Measurements from ENCODE around the gene UFL1.
A peak's percentile ranks its signal among the peaks of the same experiment; 100 is the strongest.
"Not testable (repeated sequence)": the region's sequence is repeated elsewhere in the genome, so short reads cannot be mapped to it uniquely, and the experiment has no call there.

The UFL1 gene

DNA sequence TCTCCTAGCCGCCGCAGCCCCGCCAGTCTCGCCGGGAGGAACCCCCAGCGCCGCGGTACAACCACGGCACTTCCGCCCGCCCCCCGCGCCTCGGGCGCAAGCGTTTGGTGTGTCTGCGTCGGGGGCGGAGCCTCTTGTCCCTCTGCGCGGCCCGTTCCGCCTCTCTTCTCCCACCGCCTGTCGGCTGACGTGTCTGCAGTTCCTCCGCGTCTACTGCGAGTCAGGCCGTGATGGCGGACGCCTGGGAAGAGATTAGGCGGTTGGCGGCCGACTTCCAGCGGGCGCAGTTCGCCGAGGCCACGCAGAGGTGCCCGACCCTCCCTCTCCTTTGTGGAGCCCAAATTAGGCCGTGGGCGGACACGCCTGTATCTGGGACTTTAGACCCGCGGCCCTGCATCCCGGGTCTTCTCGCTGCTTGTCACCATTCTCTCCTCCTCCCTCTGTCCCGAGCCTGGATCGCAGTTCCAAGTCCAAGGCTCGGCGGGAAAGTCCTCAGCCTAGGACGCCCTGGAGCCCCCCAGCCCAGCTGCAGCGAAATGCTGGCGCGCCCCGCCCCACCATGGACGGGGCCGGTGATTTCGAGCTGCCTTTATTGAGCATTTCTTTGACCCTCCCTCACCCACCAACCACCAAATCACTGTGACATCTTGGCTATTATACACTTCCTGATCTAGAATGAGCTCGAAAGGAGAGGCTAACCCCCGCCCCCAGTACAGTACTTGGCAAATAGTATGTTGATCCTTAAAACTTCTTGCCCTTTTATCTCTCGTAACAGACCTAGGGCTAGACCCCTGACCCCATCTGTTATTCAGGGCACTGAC, at the start of gene UFL1:
Gene UFL1, plus strand, starts transcription at position 163 of the 821 bp plus-strand sequence. Its CDS starts 68 bp downstream, at position 231.
- DNase-seq: peak; percentile 88 to 93

DNA sequence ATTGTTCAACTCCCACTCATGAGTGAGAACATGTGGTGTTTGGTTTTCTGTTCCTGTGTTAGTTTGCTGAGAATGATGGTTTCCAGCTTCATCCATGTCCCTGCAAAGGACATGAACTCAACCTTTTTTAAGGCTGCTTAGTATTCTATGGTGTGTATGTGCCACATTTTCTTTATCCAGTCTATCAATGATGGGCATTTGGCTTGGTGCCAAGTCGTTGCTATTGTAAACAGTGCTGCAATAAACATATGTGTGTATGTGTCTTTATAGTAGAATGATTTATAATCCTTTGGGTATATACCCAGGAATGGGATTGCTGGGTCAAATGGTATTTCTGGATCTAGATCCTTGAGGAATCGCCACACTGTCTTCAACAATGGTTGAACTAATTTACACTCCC, 49.3 kb upstream of the UFL1 start:
- not testable (repeated sequence) for DNase-seq

DNA sequence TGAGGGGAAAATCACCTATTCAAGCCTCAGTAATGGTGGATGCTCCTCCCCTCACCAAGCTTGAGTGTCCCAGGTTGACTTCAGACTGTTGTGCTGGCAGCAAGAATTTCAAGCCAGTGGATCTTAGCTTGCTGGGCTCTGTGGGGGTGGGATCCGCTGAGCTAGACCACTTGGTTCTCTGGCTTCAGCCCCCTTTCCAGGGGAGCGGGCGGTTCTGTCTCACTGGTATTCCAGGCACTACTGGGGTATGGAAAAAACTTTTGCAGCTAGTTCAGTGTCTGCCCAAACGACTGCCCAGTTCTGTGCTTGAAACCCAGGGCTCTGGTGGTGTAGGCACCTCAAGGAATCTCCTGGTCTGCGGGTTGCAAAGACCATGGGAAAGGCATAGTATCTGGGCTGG, 42.9 kb upstream of the UFL1 start:
- DNase-seq: no peak

DNA sequence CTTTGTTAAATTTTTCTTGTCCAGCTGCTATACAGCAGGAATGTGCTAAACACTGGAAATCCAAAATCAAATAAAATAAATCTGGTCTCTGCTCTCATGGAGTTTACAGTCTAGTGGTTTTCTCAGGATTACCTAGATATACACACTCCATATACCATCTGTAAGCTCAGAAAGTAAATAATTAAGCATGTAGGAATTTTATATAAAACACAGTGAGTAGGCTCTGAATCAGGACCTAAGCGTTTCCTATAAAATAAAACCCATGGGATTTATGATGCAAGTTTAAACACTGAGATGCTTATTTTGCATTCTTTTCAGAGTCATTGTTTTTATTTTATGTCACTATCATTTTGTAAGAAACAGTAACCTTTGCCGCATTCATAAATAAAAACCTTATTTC, 29.7 kb upstream of the UFL1 start:
- no peak for DNase-seq

DNA sequence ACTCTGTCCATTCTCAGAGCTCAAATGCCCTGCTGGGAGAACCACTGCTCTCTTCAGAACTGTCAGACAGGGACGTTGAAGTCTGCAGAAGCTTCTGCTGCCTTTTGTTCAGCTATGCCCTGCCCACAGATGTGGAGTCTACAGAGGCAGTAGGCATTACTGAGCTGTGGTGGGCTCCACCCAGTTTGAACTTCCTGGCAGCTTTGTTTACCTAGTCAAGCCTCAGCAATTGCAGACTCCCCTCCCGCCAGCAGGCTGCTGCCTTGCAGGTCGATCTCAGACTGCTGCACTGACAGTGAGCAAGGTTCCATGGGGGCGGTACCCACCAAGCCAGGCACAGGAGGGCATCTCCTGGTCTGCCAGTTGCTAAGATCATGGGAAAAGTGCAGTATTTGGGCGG, 21.8 kb upstream of the UFL1 start:
- no peak for DNase-seq

DNA sequence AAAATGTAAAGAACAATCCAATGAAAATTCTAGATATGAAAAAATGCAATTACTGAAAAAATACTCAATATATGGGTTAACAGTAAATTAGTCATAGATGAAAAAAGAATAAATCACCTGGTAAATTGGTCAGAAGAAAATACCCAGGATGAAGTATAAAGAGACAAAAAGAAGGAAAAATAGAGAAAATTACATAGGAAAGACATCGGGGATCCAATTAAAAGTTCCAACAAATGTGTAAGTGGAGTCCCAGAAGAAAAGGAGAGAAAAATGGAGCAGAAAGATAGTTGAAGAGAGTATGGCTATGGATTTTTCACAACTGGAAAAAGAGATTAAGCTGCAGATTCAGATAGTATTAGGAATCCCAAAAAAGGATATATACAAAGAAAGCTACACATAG, 18.7 kb upstream of the UFL1 start:
- no peak for DNase-seq

DNA sequence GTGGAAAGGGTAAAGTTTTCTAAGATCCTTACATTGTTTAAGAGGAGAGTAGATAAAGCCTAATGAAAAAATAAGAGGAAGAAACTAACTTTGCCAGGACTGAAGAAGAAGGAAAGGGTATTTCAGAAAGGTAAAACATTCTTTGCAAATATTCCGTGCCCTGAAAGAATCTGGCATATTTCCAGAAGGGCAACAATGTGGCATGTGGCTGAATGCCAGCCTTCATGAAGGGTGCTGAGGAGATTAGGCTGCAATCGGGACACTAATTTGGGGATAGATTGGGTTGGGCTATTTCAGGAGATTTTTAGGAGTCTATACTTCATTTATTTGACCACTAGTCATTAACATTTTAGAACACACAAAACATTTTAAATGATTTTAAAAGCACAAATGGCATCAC, 16.2 kb upstream of the UFL1 start:
- DNase-seq: no peak

DNA sequence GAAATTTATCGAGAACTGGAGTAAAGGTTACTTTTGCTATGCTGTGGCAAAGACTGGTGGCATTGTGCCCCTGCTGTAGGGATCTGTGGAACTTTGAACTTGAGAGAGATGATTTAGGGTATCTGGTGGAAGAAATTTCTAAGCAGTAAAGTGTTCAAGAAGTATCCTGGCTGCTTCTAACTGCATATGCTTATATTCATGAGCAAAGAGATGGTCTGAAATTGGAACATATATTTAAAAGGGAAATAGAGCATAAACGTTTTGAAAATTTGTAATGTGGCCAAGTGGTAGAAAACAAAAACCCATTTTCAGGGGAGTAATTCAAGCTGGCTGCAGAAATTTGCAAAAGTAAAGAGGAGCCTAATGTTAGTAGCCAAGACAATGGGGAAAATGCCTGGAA, 12.3 kb upstream of the UFL1 start:
- no peak for DNase-seq

DNA sequence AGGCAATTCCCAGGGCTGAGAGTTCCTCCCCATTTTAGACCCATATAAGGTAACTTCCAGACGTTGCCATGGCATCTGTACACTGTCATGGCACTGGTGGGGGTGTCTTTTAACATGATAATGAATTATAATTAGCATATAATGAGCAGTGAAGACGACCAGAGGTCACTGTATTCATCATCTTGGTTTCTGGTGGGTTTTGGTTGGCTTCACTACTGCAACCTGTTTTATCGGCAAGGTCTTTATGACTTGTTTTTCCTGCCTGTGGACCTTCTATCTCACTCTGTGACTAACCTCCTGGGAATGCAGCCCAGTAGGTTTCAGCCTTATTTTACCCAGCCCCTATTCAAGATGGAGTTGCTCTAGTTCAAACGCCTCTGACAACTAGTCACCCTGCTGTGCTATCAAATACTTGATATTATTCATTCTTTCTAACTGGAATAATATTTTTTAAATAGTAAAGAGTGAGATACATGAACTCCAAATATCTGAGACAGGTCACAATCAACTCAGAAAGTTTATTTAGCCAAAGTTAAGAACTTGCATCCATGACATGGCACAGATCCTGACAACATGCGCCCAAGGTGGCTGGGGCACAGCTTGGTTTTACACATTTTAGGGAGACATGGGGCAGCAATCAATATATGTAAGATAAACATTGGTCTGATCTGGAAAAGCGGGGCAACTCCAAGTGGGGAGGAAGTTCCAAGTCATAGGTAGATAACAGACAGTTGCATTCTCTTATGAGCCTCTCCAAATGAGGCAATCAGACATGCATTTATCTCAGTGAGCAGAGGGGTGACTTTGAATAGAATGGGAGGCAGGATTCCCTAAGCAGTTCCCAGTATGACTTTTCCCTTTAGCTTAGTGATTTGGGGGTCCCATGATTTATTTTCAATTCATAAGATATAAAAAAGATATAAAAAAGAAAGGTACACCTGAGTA, 1.2 kb upstream of the UFL1 start:
- no peak for DNase-seq

DNA sequence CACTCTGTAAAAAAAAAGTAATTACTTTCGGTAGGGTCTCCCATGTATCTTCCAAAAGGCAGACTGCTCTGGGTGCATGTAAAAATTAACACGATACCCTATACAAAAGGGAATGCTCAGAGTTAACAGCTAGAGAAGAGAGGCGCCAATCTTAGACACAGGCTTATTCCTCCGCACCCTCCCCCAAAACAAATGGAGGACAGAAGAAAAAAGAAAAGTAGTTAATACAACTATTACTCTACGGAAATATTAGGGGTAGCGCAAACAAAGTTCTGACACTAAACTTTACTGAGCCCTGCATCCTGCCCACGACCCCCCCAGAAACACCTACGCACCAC, 331 bp upstream of the UFL1 start:
- DNase-seq: no peak

DNA sequence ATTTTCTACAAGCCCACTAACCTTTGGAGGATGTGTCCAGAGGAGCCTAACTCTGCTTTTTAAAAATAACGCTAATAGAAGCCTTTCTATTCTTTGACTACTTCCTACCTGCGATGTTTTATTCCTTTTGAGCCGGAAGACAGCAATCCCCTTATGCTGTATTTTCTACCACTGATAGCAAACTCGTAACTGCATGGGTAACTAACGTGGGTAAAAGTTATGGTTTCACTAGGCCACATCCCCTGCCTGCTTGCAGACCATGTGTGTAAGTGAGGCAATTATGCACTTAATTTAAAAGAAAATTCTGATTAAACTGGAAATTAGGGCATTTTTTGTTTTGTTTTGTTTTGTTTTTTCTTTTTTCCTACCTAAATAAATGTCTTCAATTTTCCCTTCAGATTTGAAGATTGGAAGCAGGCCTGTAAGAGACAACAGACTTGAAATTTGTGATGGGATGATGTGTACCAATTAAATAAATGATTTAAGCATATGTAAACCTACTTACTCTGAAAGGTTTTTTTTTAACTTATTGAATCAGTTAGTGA, 931 bp downstream of the UFL1 start:
- peak in 1 of 2 experiments; percentile 10 for DNase-seq

DNA sequence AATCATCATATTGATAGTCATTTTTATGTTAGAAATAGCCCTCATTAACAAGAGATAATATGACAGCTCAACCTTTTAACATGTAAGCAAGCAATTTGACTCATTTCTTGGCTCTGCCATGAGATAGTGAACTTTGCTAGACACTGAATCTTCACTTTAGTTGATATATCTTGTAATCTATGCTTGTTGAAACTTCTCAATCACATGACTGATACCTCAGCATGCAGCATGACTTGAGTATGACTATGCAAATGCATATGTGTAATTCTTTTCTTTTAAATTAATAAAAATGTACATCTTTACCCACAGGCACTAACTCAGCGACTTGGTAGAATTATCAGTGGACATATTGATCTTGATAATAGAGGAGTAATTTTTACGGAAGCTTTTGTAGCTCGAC, 6.6 kb downstream of the UFL1 start:
- no peak for DNase-seq

DNA sequence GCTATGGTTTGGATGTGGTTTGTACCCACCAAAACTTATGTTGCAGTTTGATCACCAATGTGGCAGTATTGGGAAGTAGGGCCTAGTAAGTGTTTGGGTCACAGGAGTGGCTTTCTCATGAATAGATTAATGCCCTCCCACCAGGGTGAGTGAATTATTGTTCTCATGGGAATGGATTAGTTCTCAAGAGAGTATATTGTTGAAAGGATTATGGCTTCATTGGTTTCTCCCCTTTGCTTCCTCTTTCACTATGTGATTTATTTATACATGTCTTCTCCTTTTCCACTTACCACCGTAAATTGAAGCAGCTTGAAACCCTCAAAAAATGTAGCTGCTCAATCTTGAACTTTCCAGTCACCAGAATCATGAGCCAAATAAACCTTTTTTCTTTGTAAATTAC, 10.8 kb downstream of the UFL1 start:
- no peak for DNase-seq

DNA sequence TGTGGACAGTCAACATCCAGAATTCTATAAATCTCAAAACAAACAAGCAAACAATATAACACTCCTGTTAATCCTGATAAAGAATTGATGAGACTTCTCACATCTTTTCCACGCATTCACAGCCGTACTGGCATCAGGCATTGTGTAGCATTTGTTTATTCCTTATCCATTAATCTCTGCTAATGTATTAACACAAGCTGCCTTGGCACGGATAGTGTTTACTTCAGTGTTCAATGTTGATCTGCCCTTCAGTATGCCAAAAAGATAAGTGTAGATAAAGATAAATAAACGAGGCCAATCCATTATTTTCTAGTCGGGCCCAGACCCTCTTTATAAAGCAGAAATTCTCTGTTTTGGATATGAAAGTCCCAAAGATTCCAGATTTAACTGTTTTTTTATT, 16.1 kb downstream of the UFL1 start:
- DNase-seq: no peak

DNA sequence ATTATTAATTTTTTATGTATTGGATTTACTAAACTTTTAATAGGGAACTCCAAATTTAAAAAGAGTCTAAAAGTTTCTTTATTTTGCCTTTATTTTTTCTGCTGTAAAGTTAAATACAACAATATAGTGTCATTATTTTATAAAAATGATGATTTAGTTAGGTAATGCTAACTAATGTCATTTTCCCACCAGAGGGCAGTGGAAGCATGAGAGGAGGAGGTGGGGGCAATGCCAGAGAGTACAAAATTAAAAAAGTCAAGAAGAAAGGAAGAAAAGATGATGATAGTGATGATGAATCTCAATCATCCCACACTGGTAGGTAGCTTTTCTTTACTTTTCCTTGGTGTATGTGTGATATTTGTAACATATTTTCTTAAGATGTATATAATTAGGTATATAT, 21.1 kb downstream of the UFL1 start:
- DNase-seq: no peak

DNA sequence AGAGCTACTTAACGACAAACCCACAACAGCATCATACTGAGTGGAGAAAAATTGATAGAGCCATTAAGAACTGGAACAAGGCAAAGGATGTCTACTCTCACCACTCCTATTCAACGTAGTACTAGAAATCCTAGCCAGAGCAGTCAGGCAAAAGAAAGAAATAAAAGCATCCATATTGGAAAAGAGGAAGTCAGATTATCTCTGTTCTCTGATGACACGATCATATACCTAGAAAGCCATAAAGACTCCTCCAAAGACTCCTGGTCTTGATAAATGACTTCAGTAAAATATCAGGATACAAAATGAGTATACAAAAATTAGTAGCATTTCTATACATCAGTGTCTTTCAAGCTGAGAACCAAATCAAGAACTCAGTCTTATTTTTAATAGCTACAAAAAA, 24.3 kb downstream of the UFL1 start:
- no peak for DNase-seq

DNA sequence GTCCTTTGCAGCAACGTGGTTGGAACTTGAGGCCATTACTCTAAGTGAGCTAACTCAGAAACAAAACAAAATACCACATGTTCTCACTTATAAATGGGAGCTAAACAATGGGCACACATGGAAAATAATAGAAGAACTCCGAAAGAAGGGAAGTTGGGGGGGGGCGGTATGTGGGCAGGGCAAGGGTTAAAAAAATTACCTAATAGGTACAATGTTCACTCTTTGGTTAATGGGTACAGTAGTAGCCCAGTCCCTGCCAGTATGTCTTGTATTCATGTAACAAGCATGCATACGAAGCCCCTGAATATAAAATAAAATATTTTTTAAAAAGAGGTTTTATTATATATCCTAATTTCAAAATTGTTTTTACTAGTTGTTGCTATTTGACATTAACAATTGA, 26.0 kb downstream of the UFL1 start:
- DNase-seq: no peak

DNA sequence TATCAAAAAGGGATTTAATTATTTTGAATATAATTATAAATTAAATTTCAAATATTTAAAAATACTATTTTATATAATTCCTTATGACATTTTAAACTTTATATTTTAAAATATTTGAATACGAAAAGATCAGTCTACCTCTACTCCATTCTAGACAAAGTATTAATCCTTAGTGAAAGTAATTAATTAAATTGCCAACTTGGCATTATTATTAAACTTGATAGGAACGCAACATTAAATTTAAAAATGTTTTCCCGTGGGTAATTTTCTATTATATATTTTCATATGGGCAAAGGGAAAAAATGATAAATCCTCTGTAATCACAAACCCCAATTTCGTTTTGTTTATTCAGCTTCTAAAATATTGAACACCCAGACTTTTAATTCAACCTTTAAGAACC, 33.0 kb downstream of the UFL1 start:
- DNase-seq: no peak

DNA sequence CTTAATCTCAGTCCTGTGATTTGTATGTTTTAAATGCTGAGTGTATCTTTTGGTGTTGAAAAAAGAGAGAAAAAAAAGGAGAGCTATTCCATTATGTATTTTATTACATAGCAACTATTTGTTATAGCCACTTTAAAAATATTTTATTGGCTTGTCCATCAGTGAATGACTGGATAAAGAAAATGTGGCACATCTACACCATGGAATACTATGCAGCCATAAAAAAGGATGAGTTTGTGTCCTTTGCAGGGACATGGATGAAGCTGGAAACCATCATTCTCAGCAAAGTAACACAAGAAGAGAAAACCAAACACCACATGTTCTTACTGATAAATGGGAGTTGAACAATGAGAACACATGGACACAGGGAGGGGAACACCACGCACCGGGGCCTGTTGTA, 38.1 kb downstream of the UFL1 start:
- DNase-seq: not testable (repeated sequence)

DNA sequence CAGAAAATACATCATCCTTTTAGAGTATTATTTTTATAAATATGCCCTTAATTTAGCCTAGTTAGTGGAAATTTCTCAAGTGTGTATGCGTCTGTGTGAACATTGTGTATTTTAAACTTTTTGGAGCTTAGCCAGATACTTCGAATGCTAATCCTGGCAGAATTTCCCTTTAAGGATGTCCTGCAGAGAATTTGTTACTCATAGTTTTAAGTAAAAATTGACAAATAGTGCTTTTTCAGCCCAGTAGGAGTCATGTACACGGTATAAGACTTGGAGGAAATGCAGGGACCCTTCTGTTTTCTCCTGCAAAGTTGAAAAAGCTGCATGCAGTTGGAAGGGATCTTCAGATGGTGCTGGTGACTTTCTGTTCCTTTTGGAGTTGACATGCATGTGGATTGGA, 41.3 kb downstream of the UFL1 start, which contains the start of gene FHL5:
Gene FHL5, plus strand, starts transcription at position 243 of the 400 bp plus-strand sequence. CDS start 40,486 bp downstream, outside the sequence.
- no peak for DNase-seq

DNA sequence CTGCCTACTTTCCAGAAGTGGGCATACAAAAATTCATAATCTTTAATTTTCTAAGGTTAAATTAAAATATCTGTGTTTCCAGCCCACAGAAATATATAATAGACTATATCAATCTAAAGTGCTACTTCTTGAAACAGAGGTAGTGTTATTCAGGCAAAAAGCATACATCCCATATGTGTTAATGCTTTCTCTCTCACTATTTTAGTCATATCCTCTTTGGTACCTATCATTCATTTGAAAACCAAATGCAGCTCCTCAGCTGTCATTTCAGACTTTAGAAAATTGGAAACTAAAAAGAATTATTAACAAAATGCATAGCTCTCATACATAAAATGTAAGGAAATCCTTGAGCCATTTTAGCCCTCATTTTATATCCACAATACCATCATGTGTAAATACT, 42.2 kb downstream of the UFL1 start:
- DNase-seq: no peak

DNA sequence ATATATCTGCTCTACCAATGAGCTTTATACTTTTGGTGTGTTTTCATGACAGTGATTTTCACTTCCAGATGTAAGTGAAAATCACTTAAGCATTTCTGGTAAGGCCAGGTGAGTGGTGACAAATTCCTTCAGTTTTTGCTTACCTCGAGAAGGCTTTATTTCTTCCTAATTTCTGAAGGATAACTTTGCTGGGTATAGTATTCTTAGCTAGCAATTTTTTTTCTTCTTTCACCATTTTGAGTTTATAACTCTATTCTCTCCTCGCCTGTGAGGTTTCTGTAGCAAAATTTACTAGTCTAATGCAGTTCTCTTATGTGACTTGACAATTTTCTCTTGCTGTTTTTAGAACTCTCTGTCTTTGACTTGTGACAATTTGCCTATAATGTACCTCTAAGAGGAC, 48.4 kb downstream of the UFL1 start:
- no peak for DNase-seq

DNA sequence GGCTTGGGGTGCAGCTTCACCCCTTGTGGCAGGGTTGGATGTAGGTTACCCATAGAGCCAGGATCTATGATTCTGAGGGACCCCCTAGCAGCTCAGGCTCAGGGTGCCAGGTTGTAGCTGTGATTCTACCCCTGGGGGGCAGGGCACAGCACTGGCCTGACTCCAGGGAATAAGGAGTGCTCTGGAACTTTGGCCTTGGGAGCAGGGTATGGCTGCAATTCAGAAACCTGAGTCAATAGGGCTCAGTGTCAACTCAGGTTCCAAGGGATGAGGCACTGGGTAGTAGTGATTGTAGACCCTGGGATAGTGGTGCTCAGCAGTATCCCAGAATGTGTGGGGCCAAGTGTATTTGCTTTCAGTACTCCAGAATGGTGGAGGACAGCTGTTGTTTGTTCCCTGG, 49.9 kb downstream of the UFL1 start:
- DNase-seq: no peak

DNA sequence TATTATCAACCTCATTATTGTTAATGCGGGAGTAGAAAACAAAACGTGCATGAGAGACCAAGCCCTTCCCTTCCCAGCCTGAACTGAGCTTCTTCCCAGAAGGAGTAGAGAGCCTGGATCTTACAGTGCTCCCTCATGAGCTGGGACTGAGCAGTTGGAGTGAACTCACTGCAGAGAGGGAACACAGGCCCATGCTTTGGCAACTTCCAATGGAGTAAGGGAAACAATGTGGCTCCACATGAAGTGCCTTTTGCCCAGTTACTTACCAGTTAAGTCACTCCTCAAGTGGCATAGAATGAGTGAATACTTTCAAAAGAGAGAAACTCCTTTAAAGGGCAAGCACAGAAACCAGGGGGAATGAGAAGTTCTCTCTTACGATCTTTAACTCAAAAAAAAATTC, 53.8 kb downstream of the UFL1 start:
- no peak for DNase-seq
